OCI-LY7 (cell line): ENCODE results near the gene SLC10A7. TPM values are rescaled to one million over a fixed set of nuclear protein-coding genes. Genes with fewer than 3 reads are reported as not detected.
A peak's percentile ranks its signal among the peaks of the same experiment; 100 is the strongest.

Experiments used
- BruUV-seq: library from RNA; stranded (reverse); fragments of 400-500 nt; replicated peaks from 2 replicates; lab custom pipeline; 2021; lab: Mats Ljungman, UMichigan
- CTCF ChIA-PET: fragments of 300-600 bp; sonication (Branson Sonifier 250); formaldehyde crosslinking; loops from one replicate; lab custom pipeline; 2022; ENCODE audit warnings: antibody characterized with exemption; ENCODE audit not compliant: unreplicated experiment; lab: Charles Lee
- POLR2A ChIA-PET: fragments of 300-600 bp; sonication (Branson Sonifier 250); formaldehyde crosslinking; loops from one replicate; lab custom pipeline; 2022; ENCODE audit warnings: antibody characterized with exemption; lab: Charles Lee
- DNase-seq: peaks from one replicate; pipeline ENCODE4 v3.0.0-alpha.2; 2015; ENCODE audit warnings: low spot score
- H2AFZ ChIP-seq: fragments of 200-600 bp; sonication (generic), shearing (Covaris generic); 2 replicates; pipeline ENCODE4 v1.6.1; 2014; ENCODE audit warnings: mild to moderate bottlenecking, antibody characterized with exemption, low read length, moderate library complexity
- H3K27ac ChIP-seq: fragments of 200-600 bp; sonication (generic); 2 replicates; pipeline ENCODE4 v1.5.1; 2014; ENCODE audit warnings: mixed run types, low read depth, mild to moderate bottlenecking, moderate library complexity, low read length, inconsistent platforms; ENCODE audit not compliant: poor library complexity, severe bottlenecking
- H3K36me3 ChIP-seq: fragments of 200-600 bp; sonication (generic); 2 replicates; pipeline ENCODE4 v1.6.1; 2014; ENCODE audit warnings: mild to moderate bottlenecking, antibody characterized with exemption, low read length, moderate library complexity, mixed read lengths; ENCODE audit not compliant: insufficient read depth
- H3K4me1 ChIP-seq: fragments of 200-600 bp; sonication (generic); 2 replicates; pipeline ENCODE4 v1.5.1; 2014; ENCODE audit warnings: mild to moderate bottlenecking, low read length; ENCODE audit not compliant: insufficient read depth, poor library complexity, severe bottlenecking
- H3K4me2 ChIP-seq: fragments of 200-600 bp; sonication (generic); 2 replicates; pipeline ENCODE4 v1.6.1; 2014; ENCODE audit warnings: mild to moderate bottlenecking, low read length
- H3K4me3 ChIP-seq: fragments of 200-600 bp; sonication (generic); 2 replicates; pipeline ENCODE4 v1.5.1; 2014; ENCODE audit warnings: mild to moderate bottlenecking, low read depth, low read length; ENCODE audit not compliant: poor library complexity, severe bottlenecking
- H3K79me2 ChIP-seq: fragments of 200-600 bp; sonication (generic); 2 replicates; pipeline ENCODE4 v1.6.1; 2016; ENCODE audit warnings: low read depth, mild to moderate bottlenecking, low read length, moderate library complexity, mixed read lengths; ENCODE audit not compliant: insufficient read depth
- H3K9me2 ChIP-seq: fragments of 200-600 bp; sonication (generic); 2 replicates; pipeline ENCODE4 v1.6.1; 2016; ENCODE audit warnings: mild to moderate bottlenecking, low read length, mixed read lengths; ENCODE audit not compliant: insufficient read depth
- H3K9me3 ChIP-seq: fragments of 200-600 bp; sonication (generic); 2 replicates; pipeline ENCODE4 v1.6.1; 2014; ENCODE audit warnings: mild to moderate bottlenecking, mixed run types, low read length, mixed read lengths
- H4K20me1 ChIP-seq: fragments of 200-600 bp; sonication (generic); 2 replicates; pipeline ENCODE4 v1.6.1; 2014; ENCODE audit warnings: mild to moderate bottlenecking, antibody characterized with exemption, low read length, moderate library complexity, mixed read lengths; ENCODE audit not compliant: insufficient read depth
- CTCF ChIP-seq: fragments of 200-600 bp; sonication (generic); conservative IDR thresholded peaks from 2 replicates; pipeline ENCODE4 v1.5.1; 2014; ENCODE audit warnings: mild to moderate bottlenecking, antibody characterized with exemption, low read length, moderate library complexity, mixed read lengths
- EZH2phosphoT487 ChIP-seq: fragments of 200-600 bp; sonication (generic); IDR thresholded peaks from 2 replicates; pipeline ENCODE4 v1.6.1; 2018; ENCODE audit warnings: low read depth, borderline replicate concordance, mild to moderate bottlenecking, mixed run types, antibody characterized with exemption, low read length, moderate library complexity, mixed read lengths
- intact Hi-C: fragments of 100-400 bp; cut with micrococcal nuclease; formaldehyde crosslinking; loops from one replicate; pipeline ENCODE4 v1.10.0; 2022; ENCODE audit not compliant: unreplicated experiment
- total RNA-seq, 2 experiments: library from RNA; depleted of rRNA in 1 of 2; stranded (reverse); fragments of >200 nt in 1 of 2; shearing (Covaris generic) in 1 of 2; gene quantifications; 2 replicates each; pipeline ENCODE4 v1.2.3, GENCODE V29; 2014 to 2022

The SLC10A7 gene
- total RNA-seq, 2 experiments from 2014 or later: 16.8 to 18.9 TPM

- POLR2A ChIA-PET: no interaction called here
- peak; percentile 10 for DNase-seq
- no peak overlapping the region for H3K4me3 ChIP-seq
- H3K36me3 ChIP-seq: no peaks in the 10 kb centered on the region
- TF ChIP-seq CTCF: peak; percentile 84
- no peak for TF ChIP-seq EZH2phosphoT487
- no peak overlapping the region for H3K27ac ChIP-seq
- H3K9me3 ChIP-seq: no peaks in the 10 kb centered on the region
- no peaks in the 10 kb centered on the region for H4K20me1 ChIP-seq
- CTCF ChIA-PET: no interaction called here
- H3K4me1 ChIP-seq: peaks cover 6% of the 10 kb centered on the region
- intact Hi-C loops: loop anchor here (2.0 kb wide), 1 partner anchor 853 kb away; no protein-coding TSS in a partner anchor
- H2AFZ ChIP-seq: no peak overlapping the region
- no peaks in the 10 kb centered on the region for H3K9me2 ChIP-seq
- no TSS peak for BruUV-seq
- H3K79me2 ChIP-seq: no peaks in the 10 kb centered on the region
- no peak overlapping the region for H3K4me2 ChIP-seq
These were observed 278.4 kb downstream of the SLC10A7 start for GRCh38 chr4:146243141-146243882.

DNA sequence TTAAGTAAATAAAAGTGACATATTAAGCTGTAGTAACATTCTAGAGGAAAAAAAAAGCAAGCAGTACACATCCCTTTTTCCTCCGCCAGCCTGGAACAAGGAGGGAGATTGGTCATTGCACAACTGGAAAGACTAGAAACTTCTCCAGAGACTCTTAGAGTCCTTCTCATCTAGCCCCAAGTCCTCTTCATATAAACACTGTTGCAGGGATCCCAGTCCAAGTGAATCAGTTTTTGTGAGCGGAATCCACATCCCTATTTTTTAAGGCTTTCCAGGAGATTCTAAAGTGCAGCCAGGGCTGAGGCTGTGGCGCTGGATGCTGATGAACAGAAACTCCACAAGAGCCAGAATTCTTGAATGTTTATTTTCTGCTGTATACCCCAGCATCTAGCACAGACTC, 283.6 kb downstream of the SLC10A7 start:
- CTCF ChIA-PET: no interaction called here
- Histone ChIP-seq H3K9me2 (no peaks in the 10 kb centered on the region), H3K4me2 (no peak overlapping the region), H3K36me3 (no peaks in the 10 kb centered on the region), H3K9me3 (no peaks in the 10 kb centered on the region), H4K20me1 (no peaks in the 10 kb centered on the region), H3K4me3 (no peak overlapping the region), H2AFZ (no peak overlapping the region), H3K4me1 (peaks cover 6% of the 10 kb centered on the region), H3K79me2 (no peaks in the 10 kb centered on the region), H3K27ac (no peak overlapping the region)
- intact Hi-C loops: no loop called here
- no TSS peak for BruUV-seq
- POLR2A ChIA-PET: no interaction called here
- DNase-seq: no peak
- TF ChIP-seq CTCF: no peak

DNA sequence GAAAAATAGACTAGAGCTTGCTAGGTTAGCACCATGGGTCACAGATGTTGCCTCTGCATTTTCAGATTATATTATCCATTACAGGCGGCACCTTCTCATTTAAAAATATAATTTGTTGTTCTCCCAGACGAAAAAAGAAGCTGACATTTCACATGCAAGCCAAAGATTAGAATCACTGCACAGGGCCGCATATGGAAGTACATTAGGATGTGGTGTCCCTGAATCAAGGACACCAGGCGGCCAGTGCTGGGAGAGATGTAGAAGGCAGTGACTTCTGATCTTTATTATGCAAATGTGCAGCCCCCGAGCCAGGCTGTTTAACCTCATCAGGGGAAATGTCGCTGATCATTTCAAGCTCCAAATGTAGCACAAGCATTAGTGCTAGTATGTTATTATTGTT, 284.6 kb downstream of the SLC10A7 start:
- no peak overlapping the region for H3K4me2 ChIP-seq
- ChIA-PET POLR2A (interaction anchor here (1.2 kb wide), 1 partner anchor 23 kb away, joined by 3 read pairs; no protein-coding TSS in a partner anchor), CTCF (no interaction called here)
- no peak overlapping the region for H3K27ac ChIP-seq
- no peaks in the 10 kb centered on the region for H3K9me2 ChIP-seq
- intact Hi-C loops: no loop called here
- H3K9me3 ChIP-seq: no peaks in the 10 kb centered on the region
- DNase-seq: no peak
- no peaks in the 10 kb centered on the region for H4K20me1 ChIP-seq
- no peaks in the 10 kb centered on the region for H3K79me2 ChIP-seq
- no peaks in the 10 kb centered on the region for H3K36me3 ChIP-seq
- H3K4me1 ChIP-seq: peaks cover 6% of the 10 kb centered on the region
- no peak overlapping the region for H2AFZ ChIP-seq
- TF ChIP-seq EZH2phosphoT487 (no peak), CTCF (no peak)
- BruUV-seq: no TSS peak
- H3K4me3 ChIP-seq: no peak overlapping the region
